HG02938 (cell line): Measurements from ENCODE around the gene SMPD3.

Experiments
- ATAC-seq: cut with Tn5 transposase; IDR thresholded peaks from one replicate; pipeline ENCODE4 v1.9.1; 2021; ENCODE audit warnings: mild to moderate bottlenecking, moderate library complexity; ENCODE audit not compliant: unreplicated experiment

The SMPD3 gene

GRCh38 chr16:68473358-68474070 is 25.2 kb upstream of the SMPD3 start:
- ATAC-seq, result no peak

GRCh38 chr16:68472581-68472980 is 24.3 kb upstream of the SMPD3 start:
- no peak for ATAC-seq

DNA sequence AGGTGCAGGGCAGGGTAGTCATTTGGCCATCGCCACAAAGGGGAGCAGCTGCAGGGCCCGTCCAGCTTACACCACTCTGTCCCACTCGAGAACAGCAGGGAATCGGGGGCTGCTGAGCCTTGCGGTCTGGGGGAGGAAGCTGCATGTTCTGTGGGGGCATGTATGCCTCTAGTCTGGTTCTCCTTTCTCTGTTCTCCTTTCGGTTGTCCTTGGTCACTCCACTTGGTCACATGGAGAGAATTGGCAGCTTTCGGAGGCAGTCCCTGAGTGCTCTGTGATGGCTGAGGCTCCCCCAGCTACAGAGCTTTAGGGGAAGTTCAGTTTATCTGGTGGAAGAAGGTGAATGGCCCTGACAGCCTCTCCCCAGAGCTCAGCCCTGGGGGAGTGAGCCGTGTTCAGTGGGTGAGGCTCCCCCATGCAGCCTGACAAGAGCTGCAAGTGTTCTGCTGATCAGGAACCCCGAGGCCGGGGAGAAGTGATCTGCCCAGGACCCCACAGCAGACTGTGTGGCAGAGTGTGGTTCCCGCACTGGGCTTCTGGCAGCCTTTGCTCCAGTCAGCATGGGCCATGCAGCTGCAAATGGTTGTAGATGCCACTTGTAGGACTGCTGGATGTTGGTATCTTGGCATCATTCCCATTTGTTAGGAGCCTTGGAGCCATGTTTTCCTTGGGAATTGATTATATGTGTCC is 22.3 kb upstream of the SMPD3 start:
- peak; percentile 94 for ATAC-seq

GRCh38 chr16:68469796-68470460 is 21.6 kb upstream of the SMPD3 start:
- ATAC-seq, result peak; percentile 17

DNA sequence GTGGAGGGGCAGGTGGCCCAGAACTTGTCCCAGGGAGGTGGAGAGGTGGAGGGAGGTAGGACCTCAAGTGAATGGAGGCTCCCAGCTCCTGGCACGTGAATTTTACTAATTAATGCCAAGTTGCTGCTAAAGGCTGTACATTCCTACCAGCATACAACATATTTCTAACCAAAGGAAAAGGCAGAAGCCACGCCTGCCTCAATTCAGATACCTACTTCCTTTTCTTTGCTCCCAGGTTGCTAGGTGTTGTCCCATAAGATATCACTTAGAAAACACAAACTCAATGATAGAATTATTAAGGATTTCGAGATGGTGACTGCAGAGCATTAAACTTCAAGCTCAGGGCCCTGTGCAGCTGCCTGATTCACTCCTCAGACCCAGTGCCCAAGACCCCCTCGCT is 20.5 kb upstream of the SMPD3 start:
- ATAC-seq, result no peak

DNA sequence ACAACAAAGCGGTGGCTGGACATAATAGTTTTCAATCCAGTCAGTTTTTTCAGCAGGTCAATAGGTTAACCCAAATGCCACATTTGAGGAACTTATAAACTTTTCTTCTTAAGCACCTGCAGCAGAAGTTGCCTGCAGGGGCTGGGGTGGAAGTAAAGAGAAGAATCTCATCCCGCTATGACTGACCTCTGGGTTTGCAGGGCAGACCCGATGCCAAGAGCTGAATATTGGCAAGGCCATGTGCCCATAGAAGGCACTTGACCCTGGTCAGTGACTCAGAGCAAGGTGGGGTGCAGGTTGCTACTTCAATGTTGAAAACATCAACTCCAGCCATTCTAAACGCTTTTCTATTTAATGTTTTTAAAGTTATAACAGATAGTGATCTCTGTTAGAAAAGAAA is 17.9 kb upstream of the SMPD3 start:
- no peak for ATAC-seq

GRCh38 chr16:68463904-68464303 is 15.6 kb upstream of the SMPD3 start:
- no peak for ATAC-seq

DNA sequence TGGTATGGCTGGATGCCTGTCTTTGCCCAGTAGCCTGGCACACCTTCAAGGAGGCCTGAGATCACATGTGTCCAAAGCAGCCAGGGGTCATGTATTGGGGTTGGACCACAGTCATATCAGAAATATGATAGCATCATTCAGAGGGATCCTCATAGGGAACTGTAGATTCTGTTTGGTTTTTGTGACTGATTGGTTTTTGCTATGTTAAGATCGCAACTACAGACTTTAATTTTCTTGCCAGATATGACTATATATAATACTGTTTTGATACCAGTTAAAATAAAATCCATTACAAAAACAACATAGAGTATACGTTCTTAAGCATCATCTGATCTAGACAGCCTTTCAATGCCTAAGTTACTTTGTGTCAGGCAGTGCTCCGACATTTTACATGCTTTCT is 11.8 kb upstream of the SMPD3 start:
- ATAC-seq, result no peak

DNA sequence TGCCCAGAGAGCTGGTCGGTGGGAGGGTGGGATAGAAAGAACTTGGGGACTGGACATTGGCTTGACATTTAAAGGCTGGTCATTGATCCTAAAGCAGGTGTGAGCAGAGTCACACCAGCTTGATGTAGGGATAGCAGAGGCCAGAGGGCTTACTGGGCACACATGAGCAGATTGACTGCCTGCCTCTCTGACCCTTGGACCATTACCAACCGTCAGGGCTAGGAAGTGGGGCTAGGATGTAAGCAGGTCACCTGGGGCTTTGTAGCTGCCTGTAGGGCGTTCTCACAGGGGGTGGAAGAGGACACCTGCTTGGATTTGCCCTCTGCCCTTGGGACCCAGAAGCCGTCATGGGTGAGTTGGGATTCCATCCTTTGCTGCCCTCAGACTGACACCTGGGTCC is 11.1 kb upstream of the SMPD3 start:
- ATAC-seq, result no peak

GRCh38 chr16:68458551-68458950 is 10.2 kb upstream of the SMPD3 start:
- no peak for ATAC-seq

GRCh38 chr16:68458101-68458500 is 9.8 kb upstream of the SMPD3 start:
- no peak for ATAC-seq

GRCh38 chr16:68455631-68456030 is 7.3 kb upstream of the SMPD3 start:
- ATAC-seq, result no peak

DNA sequence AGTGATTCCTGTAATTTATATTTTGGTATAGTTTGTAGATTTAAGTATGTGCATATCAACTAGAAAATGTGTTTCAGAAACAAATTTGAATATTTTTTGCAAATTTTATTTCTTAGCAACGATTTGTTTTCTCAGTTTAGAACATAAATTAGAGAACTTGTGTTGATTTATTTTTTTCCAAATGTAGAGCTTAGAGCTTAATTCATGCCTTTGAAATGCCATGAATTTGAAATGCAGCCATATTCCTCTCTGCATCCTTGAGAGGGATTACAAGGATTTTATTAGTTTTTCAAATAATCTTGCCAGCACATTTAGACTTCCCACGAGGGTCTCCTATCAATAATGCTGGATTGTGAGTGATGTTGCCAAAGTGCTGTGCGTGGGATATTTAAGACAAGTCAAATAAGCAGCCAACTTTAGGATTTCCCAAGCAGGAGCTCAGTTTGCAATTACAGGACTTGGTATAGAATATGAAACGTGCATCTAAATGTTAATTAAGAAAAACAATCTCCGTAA is 6.7 kb upstream of the SMPD3 start:
- no peak for ATAC-seq

- no peak for ATAC-seq
These were observed 5.5 kb upstream of the SMPD3 start for GRCh38 chr16:68453816-68454215.

GRCh38 chr16:68452176-68452575 is 3.9 kb upstream of the SMPD3 start:
- no peak for ATAC-seq

GRCh38 chr16:68451676-68452075 is 3.4 kb upstream of the SMPD3 start:
- no peak for ATAC-seq

DNA sequence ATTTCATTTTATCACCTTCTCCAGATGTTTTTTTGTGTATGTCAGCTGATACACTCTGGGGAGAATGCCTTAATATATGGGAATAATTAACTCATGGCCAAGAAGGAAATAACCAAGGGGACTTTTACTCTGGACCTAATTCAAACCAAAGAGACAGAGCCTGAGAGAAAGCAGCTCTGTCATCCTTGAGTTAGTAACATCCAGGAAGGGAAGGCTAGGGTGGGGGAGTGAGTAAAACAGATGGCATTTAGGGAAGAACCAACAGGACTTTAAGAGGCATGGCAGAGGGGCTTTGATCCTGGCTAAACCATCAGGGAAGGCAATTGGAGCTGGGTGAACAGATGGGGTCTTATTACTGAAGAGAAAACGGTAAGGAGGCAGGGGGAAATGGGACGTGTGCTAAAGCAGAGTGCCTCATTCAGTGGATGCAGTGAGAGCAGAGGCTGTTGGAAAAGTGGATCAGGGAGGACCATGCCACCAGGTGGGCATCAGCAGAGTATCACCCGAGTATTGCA is 2.5 kb upstream of the SMPD3 start:
- no peak for ATAC-seq

DNA sequence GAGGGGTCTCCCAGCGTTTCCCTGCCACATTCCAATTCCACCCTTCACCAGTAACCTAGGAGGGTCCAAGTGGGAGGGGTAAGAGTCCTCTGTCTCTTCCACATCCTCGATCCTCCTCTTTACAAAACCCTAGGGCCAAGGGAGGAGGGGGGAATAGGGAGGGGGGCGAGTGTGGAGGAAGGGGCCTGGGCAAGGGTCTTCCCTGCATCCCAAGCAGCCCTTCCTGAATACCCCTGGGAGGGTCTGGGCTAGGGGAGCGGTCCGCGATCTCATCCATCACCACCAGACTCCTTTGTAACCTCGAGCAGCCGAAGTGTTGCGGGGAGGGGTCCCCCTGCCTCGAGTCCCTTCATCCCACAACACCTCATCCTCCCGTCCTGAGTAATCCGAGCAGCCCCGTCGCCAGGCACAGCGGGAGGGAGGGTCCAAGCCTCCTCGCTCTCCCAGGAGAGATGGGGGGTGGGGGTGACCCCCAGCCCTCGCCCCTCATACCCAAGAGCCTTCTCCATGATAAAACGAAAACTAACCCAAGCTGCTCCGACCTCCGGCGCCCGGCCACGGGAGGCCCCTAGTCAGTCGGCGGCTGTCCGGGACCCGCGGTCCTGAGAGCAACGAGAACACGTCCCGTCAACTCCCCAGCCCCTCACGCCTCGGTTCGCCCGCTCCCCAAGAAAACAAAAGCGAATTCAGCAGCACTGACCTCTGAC is 502 bp downstream of the SMPD3 start:
- ATAC-seq, result peak; percentile 13

GRCh38 chr16:68446681-68447652 is 1.3 kb downstream of the SMPD3 start:
- ATAC-seq, result no peak

DNA sequence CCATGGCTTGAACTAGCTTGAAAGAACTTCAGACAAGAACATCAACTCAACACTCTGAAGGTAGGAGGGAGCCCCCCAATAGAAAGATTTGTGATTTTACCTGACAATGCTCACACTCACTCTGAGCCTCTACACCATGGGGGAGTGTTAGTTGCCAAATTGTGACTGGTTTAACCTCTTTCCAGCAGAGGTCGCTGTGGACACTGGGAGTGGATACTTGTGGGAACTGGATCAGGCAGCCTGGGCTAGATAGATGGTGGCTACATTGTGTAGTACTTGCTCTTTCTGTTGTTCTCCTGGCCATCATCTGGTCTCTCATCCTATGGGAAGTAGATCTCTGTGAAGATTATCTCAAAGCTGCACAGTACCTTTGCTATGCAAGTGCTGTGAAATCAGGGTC is 2.9 kb downstream of the SMPD3 start:
- no peak for ATAC-seq
